HL-60 (cell line): ENCODE data around the gene ATP5F1E.
A peak's percentile ranks its signal among the peaks of the same experiment; 100 is the strongest.
"Not testable (repeated sequence)": the region's sequence is repeated elsewhere in the genome, so short reads cannot be mapped to it uniquely, and the experiment has no call there.

Source experiments
- DNase-seq, 2 experiments: peaks; one replicate each; pipeline ENCODE4 v3.0.0-alpha.2; 2010 to 2020; ENCODE audit warnings: low read depth in 1 of 2, low spot score in 1 of 2
- H3K27ac ChIP-seq: fragments of 250-450 bp; sonication (Bioruptor Pico); replicated peaks from 2 replicates; pipeline ENCODE4 v1.5.1; 2020; ENCODE audit warnings: mild to moderate bottlenecking, moderate library complexity
- H3K27me3 ChIP-seq: fragments of 250-450 bp; sonication (Bioruptor Pico); 2 replicates; pipeline ENCODE4 v1.5.1; 2021; ENCODE audit warnings: mild to moderate bottlenecking, moderate library complexity; ENCODE audit not compliant: insufficient read depth, poor library complexity, severe bottlenecking
- H3K4me3 ChIP-seq: replicated peaks from 2 replicates; pipeline ENCODE4 v1.5.1; 2011; ENCODE audit warnings: mild to moderate bottlenecking, control low read depth, low read length; ENCODE audit not compliant: insufficient read depth
- GABPA ChIP-seq: IDR thresholded peaks from 2 replicates; pipeline ENCODE4 v1.6.1; 2012; ENCODE audit warnings: low read depth
- POLR2AphosphoS5 ChIP-seq: IDR thresholded peaks from 2 replicates; pipeline ENCODE4 v1.6.1; 2012; ENCODE audit warnings: low read depth
- REST ChIP-seq: IDR thresholded peaks from 2 replicates; pipeline ENCODE4 v1.6.1; 2012; ENCODE audit warnings: low read depth; ENCODE audit not compliant: insufficient replicate concordance
- SPI1 ChIP-seq: IDR thresholded peaks from 2 replicates; pipeline ENCODE4 v1.6.1; 2012; ENCODE audit warnings: low read depth, mild to moderate bottlenecking, borderline replicate concordance
- TF ChIP-seq, protein P1 (sequence below): IDR thresholded peaks from one replicate; pipeline ENCODE4 v1.5.1; 2011; ENCODE audit warnings: low read length, control low read depth, inconsistent platforms; ENCODE audit not compliant: insufficient read depth

ATP5F1E gene

DNA sequence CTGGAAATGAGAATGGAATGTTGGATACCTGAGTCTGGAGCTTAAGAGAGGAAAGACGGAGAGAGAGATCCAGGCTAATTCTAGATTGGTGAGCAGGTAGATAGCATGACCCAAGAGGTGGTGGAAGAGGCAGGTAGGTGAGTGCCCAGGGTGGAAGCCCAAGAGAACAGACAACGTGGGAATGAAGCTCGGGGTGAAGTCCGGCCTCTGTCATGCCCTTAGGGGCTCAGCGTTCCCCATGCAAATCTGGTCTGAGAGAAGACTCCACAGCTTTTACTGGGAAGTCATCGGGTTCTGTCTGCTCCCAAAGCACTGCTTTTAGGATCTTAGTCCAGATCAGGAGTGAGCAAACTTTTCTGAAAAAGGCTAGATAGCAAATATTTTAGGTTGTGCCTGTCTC, 47.4 kb downstream of the ATP5F1E start:
- no peak overlapping the region for H3K4me3 ChIP-seq
- TF ChIP-seq GABPA (no peak), SPI1 (no peak), POLR2AphosphoS5 (no peak), REST (no peak)
- TF ChIP-seq, protein P1, sequence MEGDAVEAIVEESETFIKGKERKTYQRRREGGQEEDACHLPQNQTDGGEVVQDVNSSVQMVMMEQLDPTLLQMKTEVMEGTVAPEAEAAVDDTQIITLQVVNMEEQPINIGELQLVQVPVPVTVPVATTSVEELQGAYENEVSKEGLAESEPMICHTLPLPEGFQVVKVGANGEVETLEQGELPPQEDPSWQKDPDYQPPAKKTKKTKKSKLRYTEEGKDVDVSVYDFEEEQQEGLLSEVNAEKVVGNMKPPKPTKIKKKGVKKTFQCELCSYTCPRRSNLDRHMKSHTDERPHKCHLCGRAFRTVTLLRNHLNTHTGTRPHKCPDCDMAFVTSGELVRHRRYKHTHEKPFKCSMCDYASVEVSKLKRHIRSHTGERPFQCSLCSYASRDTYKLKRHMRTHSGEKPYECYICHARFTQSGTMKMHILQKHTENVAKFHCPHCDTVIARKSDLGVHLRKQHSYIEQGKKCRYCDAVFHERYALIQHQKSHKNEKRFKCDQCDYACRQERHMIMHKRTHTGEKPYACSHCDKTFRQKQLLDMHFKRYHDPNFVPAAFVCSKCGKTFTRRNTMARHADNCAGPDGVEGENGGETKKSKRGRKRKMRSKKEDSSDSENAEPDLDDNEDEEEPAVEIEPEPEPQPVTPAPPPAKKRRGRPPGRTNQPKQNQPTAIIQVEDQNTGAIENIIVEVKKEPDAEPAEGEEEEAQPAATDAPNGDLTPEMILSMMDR = no peak
- no peak overlapping the region for H3K27ac ChIP-seq
- no peak for DNase-seq
- no peaks in the 10 kb centered on the region for H3K27me3 ChIP-seq

DNA sequence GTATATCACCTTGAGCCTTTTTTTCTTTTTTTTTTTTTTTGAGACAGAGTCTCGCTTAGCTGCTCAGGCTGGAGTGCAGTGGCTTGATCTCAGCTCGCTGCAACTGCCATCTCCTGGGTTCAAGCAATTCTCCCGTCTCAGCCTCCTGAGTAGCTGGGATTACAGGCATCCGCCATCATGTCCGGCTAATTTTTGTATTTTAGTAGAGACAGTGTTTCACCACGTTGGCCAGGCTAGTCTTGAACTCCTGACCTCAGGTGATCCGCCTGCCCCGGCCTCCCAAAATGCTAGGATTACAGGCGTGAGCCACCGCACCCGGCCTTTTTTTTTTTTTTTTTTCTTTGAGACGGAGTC, 49.0 kb downstream of the ATP5F1E start:
- not testable (repeated sequence) for H3K27ac ChIP-seq, DNase-seq, H3K27me3 ChIP-seq, H3K4me3 ChIP-seq

DNA sequence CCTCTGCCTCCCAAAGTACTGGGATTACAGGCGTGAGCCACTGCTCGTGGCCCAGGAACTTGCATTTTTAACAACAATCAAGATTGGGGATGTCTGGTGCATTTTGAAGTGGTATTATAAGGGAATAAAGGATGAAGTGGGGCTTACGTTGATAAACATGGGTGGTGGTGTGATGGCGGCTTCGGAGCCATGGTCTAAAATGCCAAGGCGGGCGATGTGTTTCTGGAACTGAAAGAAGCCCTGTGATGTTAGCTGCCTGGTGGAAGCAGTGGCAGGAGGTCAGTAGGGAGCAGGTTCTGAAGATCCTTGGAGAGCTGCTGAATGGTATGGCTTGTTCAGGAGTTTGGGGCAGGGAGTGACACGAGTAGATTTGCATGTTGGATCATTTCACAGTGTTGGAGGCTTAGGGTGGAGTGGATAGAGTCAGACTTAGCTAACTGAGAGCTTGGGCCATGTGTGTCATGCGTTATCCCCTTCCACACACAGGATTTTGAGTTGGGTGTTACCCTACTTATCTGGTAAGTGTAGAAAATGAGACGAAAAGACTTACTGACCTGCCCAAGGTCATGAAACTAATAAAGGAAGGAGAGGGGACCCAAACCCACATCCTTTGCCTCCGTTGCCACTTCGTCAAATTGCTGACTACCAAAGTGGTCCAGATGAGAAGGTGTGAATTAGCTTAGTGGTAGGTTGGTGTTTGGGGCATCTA, 49.6 kb downstream of the ATP5F1E start:
- H3K27me3 ChIP-seq = no peaks in the 10 kb centered on the region
- no peak for TF ChIP-seq REST
- TF ChIP-seq GABPA = no peak
- no peak for TF ChIP-seq SPI1
- TF ChIP-seq, protein P1 = no peak
- no peak for TF ChIP-seq POLR2AphosphoS5
- peak overlapping the region; percentile 67 for H3K27ac ChIP-seq
- H3K4me3 ChIP-seq = peak overlapping the region; percentile 64
- DNase-seq = no peak

GRCh38 chr20:58981628-58982364, 50.3 kb downstream of the ATP5F1E start:
- H3K27ac ChIP-seq = peak overlapping the region; percentile 67
- H3K27me3 ChIP-seq = no peaks in the 10 kb centered on the region
- peak overlapping the region; percentile 64 for H3K4me3 ChIP-seq
- TF ChIP-seq SPI1 (no peak), REST (no peak), POLR2AphosphoS5 (peak; percentile 38; the same call in 1 of the 2 replicates)
- DNase-seq = peak in 1 of 2 experiments; percentile 12
